HepG2 (cell line): Measurements from ENCODE around the gene CXCL8. TPM values are rescaled to one million over a fixed set of nuclear protein-coding genes. Genes with fewer than 3 reads are reported as not detected.

Experiments used
- ATAC-seq: fragments of 200-7000 bp; cut with Tn5 transposase; 3 replicates; pipeline ENCODE4 v1.9.1; 2020; ENCODE audit warnings: mild to moderate bottlenecking, moderate library complexity
- BruUV-seq: library from RNA; stranded (reverse); fragments of 400-500 nt; replicated peaks from 2 replicates; lab custom pipeline; 2021; lab: Mats Ljungman, UMichigan
- CTCF ChIA-PET: fragments of 300-600 bp; formaldehyde crosslinking; extraction: SDS; loops from one replicate; lab custom pipeline; 2021; ENCODE audit warnings: low total read pairs, inconsistent platforms, low intra/inter-chr PET ratio; lab: Yijun Ruan, JAX
- POLR2A ChIA-PET: fragments of 350-600 bp; sonication (Branson Sonifier 250); formaldehyde crosslinking; loops from one replicate; lab custom pipeline; 2020; ENCODE audit warnings: antibody characterized with exemption, inconsistent platforms; lab: Yijun Ruan, JAX
- DNase-seq: peaks from one replicate; pipeline ENCODE4 v3.0.0-alpha.2; 2015; ENCODE audit warnings: low spot score
- FAIRE-seq: peaks from 3 replicates; lab custom pipeline; 2011; peaks lifted over from hg19 to GRCh38; lab: Jason Lieb, UNC
- H2AFZ ChIP-seq: one replicate; pipeline ENCODE4 v1.6.1; 2011; ENCODE audit warnings: low read length, inconsistent platforms
- H3K27ac ChIP-seq: fragments of 300-600 bp; 3 replicates; pipeline ENCODE4 v1.8.0; 2011; ENCODE audit warnings: mixed run types, mild to moderate bottlenecking, mixed read lengths, low read length, inconsistent platforms; ENCODE audit not compliant: insufficient read depth; ENCODE audit errors: extremely low read length
- H3K27me3 ChIP-seq, 2 experiments: fragments of 200-600 bp in 1 of 2; 2 replicates in 1 of 2; 3 replicates in 1 of 2; pipeline versions ENCODE4 v1.6.0 to v1.8.0; 2011; ENCODE audit warnings: low read length in 2 of 2, mild to moderate bottlenecking in 2 of 2, moderate library complexity in 2 of 2, inconsistent platforms in 1 of 2; ENCODE audit not compliant: insufficient read depth in 2 of 2, control insufficient read depth in 1 of 2
- H3K36me3 ChIP-seq, 2 experiments: fragments of 200-600 bp in 1 of 2; replicated peaks in 1 of 2; 2 replicates in 1 of 2; 3 replicates in 1 of 2; pipeline versions ENCODE4 v1.5.1 to v1.8.0; 2011; ENCODE audit warnings: low read length in 2 of 2, inconsistent platforms in 1 of 2; ENCODE audit not compliant: insufficient read depth in 2 of 2, control insufficient read depth in 1 of 2
- H3K4me1 ChIP-seq: 2 replicates; pipeline ENCODE4 v1.5.1; 2012; ENCODE audit warnings: low read length, inconsistent platforms; ENCODE audit not compliant: insufficient read depth
- H3K4me2 ChIP-seq: 2 replicates; pipeline ENCODE4 v1.6.0; 2011; ENCODE audit warnings: low read depth, low read length, inconsistent platforms
- H3K4me3 ChIP-seq, 3 experiments: fragments of 200-600 bp in 1 of 3; sonication (generic), shearing (Covaris generic) in 1 of 3; replicated peaks in 1 of 3; 2 replicates each; pipeline ENCODE4 v1.5.1; 2011 to 2016; ENCODE audit warnings: low read length in 3 of 3, inconsistent platforms in 2 of 3, low read depth in 2 of 3, mild to moderate bottlenecking in 2 of 3, control low read depth in 1 of 3, mixed read lengths in 1 of 3; ENCODE audit not compliant: insufficient read depth in 1 of 3
- H3K79me2 ChIP-seq: one replicate; pipeline ENCODE4 v1.6.1; 2011; ENCODE audit warnings: low read length, inconsistent platforms; ENCODE audit not compliant: insufficient read depth
- H3K9ac ChIP-seq: 2 replicates; pipeline ENCODE4 v1.6.0; 2011; ENCODE audit warnings: mild to moderate bottlenecking, low read depth, low read length, inconsistent platforms; ENCODE audit not compliant: insufficient read depth
- H3K9me3 ChIP-seq: 2 replicates; pipeline ENCODE4 v1.5.1; 2012; ENCODE audit warnings: mild to moderate bottlenecking, low read length
- H4K20me1 ChIP-seq: 2 replicates; pipeline ENCODE4 v1.6.0; 2011; ENCODE audit warnings: inconsistent platforms, mild to moderate bottlenecking, low read length, moderate library complexity; ENCODE audit not compliant: insufficient read depth
- CREB3 ChIP-seq: sonication (generic); formaldehyde crosslinking; IDR thresholded peaks from 2 replicates; pipeline ENCODE4 v1.5.0; 2020; ENCODE audit warnings: missing genetic modification reagents
- ELK4 ChIP-seq: sonication (generic); formaldehyde crosslinking; IDR thresholded peaks from 2 replicates; pipeline ENCODE4 v1.9.0; 2021; ENCODE audit warnings: missing genetic modification reagents, borderline replicate concordance
- GATAD1 ChIP-seq: IDR thresholded peaks from 2 replicates; pipeline ENCODE4 v1.6.1; 2016; ENCODE audit warnings: missing genetic modification reagents, missing compliant biosample characterization
- GPN1 ChIP-seq: sonication (generic); formaldehyde crosslinking; IDR thresholded peaks from 2 replicates; pipeline ENCODE4 v1.5.1; 2020; ENCODE audit warnings: missing genetic modification reagents, borderline replicate concordance
- IKZF5 ChIP-seq: IDR thresholded peaks from 2 replicates; pipeline ENCODE4 v1.6.1; 2018; ENCODE audit warnings: missing genetic modification reagents, mild to moderate bottlenecking, missing compliant biosample characterization
- MAF1 ChIP-seq: sonication (generic); formaldehyde crosslinking; IDR thresholded peaks from 2 replicates; pipeline ENCODE4 v1.5.0; 2020; ENCODE audit warnings: missing genetic modification reagents, borderline replicate concordance
- PBX2 ChIP-seq: IDR thresholded peaks from 2 replicates; pipeline ENCODE4 v1.6.1; 2016; ENCODE audit warnings: control low read depth
- SMAD3 ChIP-seq: sonication (generic); formaldehyde crosslinking; IDR thresholded peaks from 2 replicates; pipeline ENCODE4 v1.4.0; 2020; ENCODE audit warnings: missing genetic modification reagents
- ZNF576 ChIP-seq: sonication (generic); formaldehyde crosslinking; IDR thresholded peaks from 2 replicates; pipeline ENCODE4 v1.4.0; 2020; ENCODE audit warnings: mild to moderate bottlenecking, missing genetic modification reagents
- WGBS: methylation state at CpG from one replicate; pipeline ENCODE4 v1.1.6; 2017; ENCODE audit warnings: low lambda C conversion rate; 5-methylcytosine and 5-hydroxymethylcytosine counted together
- in situ Hi-C: cut with HindIII; loops from 2 replicates; pipeline ENCODE4 v1.10.0; 2017; ENCODE audit warnings: low pct_unique_long_range_greater_than_20kb; ENCODE audit not compliant: extremely low pct_ligation_motif_present
- intact Hi-C: fragments of 100-400 bp; cut with micrococcal nuclease; formaldehyde crosslinking; loops from one replicate; pipeline ENCODE4 v1.10.0; 2022; ENCODE audit not compliant: unreplicated experiment
- polyA plus RNA-seq, 8 experiments: library from polyadenylated mRNA; depleted of rRNA in 3 of 8; stranded (reverse) in 7 of 8; unstranded in 1 of 8; fragments of >200 nt; fragmentation: Illumina TruSeq in 4 of 8; extraction: Trizol in 4 of 8; gene quantifications; 2 replicates each; pipeline versions ENCODE4 v1.2.1 to v1.2.3, GENCODE V29; 2011 to 2016; ENCODE audit warnings: low read depth in 4 of 8, missing spikeins in 1 of 8, mixed read lengths in 1 of 8; ENCODE audit not compliant: insufficient read depth in 1 of 8
- total RNA-seq, 5 experiments: library from RNA; depleted of rRNA; stranded (reverse); fragments of >200 nt; fragmentation: Illumina TruSeq; extraction: Trizol; gene quantifications; 2 replicates each; pipeline ENCODE4 v1.2.3, GENCODE V29; 2016; ENCODE audit warnings: low read depth in 1 of 5

CXCL8 gene
- total and polyA plus RNA-seq, 2 of the 13 experiments (the other 11 are each of a cell fraction or from before 2014, with no cell fraction given): 1.8 to 7.8 TPM

- no TSS peak for BruUV-seq
- no peak overlapping the region for H3K4me3 ChIP-seq
- DNase-seq (no peak), FAIRE-seq (no peak), ATAC-seq (no peak)
- no peak overlapping the region for H3K4me2 ChIP-seq
- H3K36me3 ChIP-seq: no peaks in the 10 kb centered on the region
- TF ChIP-seq ELK4 (CRISPR knock-in tag): no peak
- no peak for TF ChIP-seq IKZF5 (CRISPR knock-in tag)
- TF ChIP-seq MAF1 (CRISPR knock-in tag): no peak
- no peak for TF ChIP-seq PBX2
- no peak for TF ChIP-seq SMAD3 (CRISPR knock-in tag)
- no peak for TF ChIP-seq GPN1 (CRISPR knock-in tag)
- no peak for TF ChIP-seq GATAD1 (CRISPR knock-in tag)
- no peak for TF ChIP-seq CREB3
- no peak for TF ChIP-seq ZNF576 (CRISPR knock-in tag)
- H3K79me2 ChIP-seq: no peaks in the 10 kb centered on the region
- in situ Hi-C loops (no loop called here), intact Hi-C loops (no loop called here)
- no peak overlapping the region for H2AFZ ChIP-seq
- H3K9me3 ChIP-seq: no peaks in the 10 kb centered on the region
- no peaks in the 10 kb centered on the region for H3K4me1 ChIP-seq
- no peaks in the 10 kb centered on the region for H4K20me1 ChIP-seq
- no peaks in the 10 kb centered on the region; a peak in 1 of 5 replicates for H3K27me3 ChIP-seq
- ChIA-PET POLR2A (no interaction called here), CTCF (no interaction called here)
- H3K27ac ChIP-seq: no peak overlapping the region
- 76% methylated on average over 1 of the region's 1 CpG for WGBS
- H3K9ac ChIP-seq: no peak overlapping the region
Observed at GRCh38 chr4:73743281-73743680, 2.9 kb downstream of the CXCL8 start.
